Psoas muscle (tissue), 8 donors: ENCODE data around the gene PRPF40B. TPM values are rescaled to one million over a fixed set of nuclear protein-coding genes. Genes with fewer than 3 reads are reported as not detected.
A peak's percentile ranks its signal among the peaks of the same experiment; 100 is the strongest.

Source experiments
- ATAC-seq, 4 donors: fragments of 200-7000 bp; cut with Tn5 transposase; one replicate each; pipeline ENCODE4 v1.9.1; 2020; ENCODE audit warnings: moderate library complexity in 3 of 4, mild to moderate bottlenecking in 2 of 4
- DNase-seq, 2 donors: peaks; one replicate each; pipeline ENCODE4 v3.0.0-alpha.2; 2020
- H3K27ac ChIP-seq: fragments of 200-600 bp; one replicate; pipeline ENCODE4 v1.8.0; 2022
- H3K27me3 ChIP-seq, 3 donors: fragments of 200-600 bp in 1 of 3; one replicate each; pipeline versions ENCODE4 v1.6.1 to v1.8.0; 2013 to 2022; ENCODE audit warnings: low read length in 2 of 3, mild to moderate bottlenecking in 2 of 3, moderate library complexity in 1 of 3; ENCODE audit not compliant: insufficient read depth in 3 of 3
- H3K36me3 ChIP-seq, 2 donors: fragments of 200-600 bp in 1 of 2; one replicate each; pipeline versions ENCODE4 v1.6.1 to v1.8.0; 2013 to 2022; ENCODE audit warnings: low read depth in 1 of 2, mild to moderate bottlenecking in 1 of 2, moderate library complexity in 1 of 2; ENCODE audit not compliant: insufficient read depth in 1 of 2
- H3K4me1 ChIP-seq: fragments of 200-600 bp; one replicate; pipeline ENCODE4 v1.8.0; 2022
- H3K4me3 ChIP-seq: fragments of 200-600 bp; one replicate; pipeline ENCODE4 v1.8.0; 2022; ENCODE audit warnings: mild to moderate bottlenecking
- H3K9me3 ChIP-seq: fragments of 200-600 bp; one replicate; pipeline ENCODE4 v1.8.0; 2022
- CTCF ChIP-seq: fragments of 200-600 bp; IDR thresholded peaks from one replicate; pipeline ENCODE4 v1.8.0; 2022; ENCODE audit warnings: antibody characterized with exemption
- WGBS, 3 donors: extraction: QIAGEN DNeasy Blood & Tissue Kit; methylation state at CpG; one replicate each; pipeline versions ENCODE4 v1.1.6 to v1.1.7; 2013; 5-methylcytosine and 5-hydroxymethylcytosine counted together
- intact Hi-C, 2 donors: fragments of 100-400 bp; cut with DNase I; formaldehyde crosslinking; loops; one replicate each; pipeline versions ENCODE4 v1.11.0 to v1.14.2; 2022
- polyA plus RNA-seq, 3 donors: library from polyadenylated mRNA; stranded (reverse); fragments of 200-250 nt; gene quantifications; one replicate each; pipeline ENCODE4 v1.2.3, GENCODE V29; 2013
- total RNA-seq, 4 donors: library from RNA; stranded (reverse); fragmentation: NEBNext Ultra II Directional in 2 of 4; extraction: Animal tissue kit (Norgen Biotek cat#: 25700) in 2 of 4; gene quantifications; one replicate each; pipeline versions ENCODE4 v1.2.1 to v1.2.4, GENCODE V29; 2021 to 2023
- donor health status: healthy with polysubstance abuse.
- donor health status: DM: no; HTN: no; CAD: no; lungs with moderate emphysema.
- donor health status: Bipolar disorder and iron deficiency.
- donor health status: healthy.
- donor health status: DM: yes; HTN: yes; CAD: no.
- donor health status: DM: no; HTN: no; CAD: no.
- donor health status: DM: no; HTN: no; CAD: no.
- donor health status: DM: yes; HTN: yes; CAD: no.

The PRPF40B gene
- total and polyA plus RNA-seq, 7 donors: 10.1 to 26.1 (median 24.5) TPM

- Histone ChIP-seq H3K27ac (peak overlapping the region; percentile 27), H3K4me1 (no peaks in the 10 kb centered on the region), H3K36me3 (peaks cover 0 to 36% of the 10 kb centered on the region in 2 donors), H3K4me3 (no peak overlapping the region), H3K9me3 (no peaks in the 10 kb centered on the region), H3K27me3 (no peaks in the 10 kb centered on the region)
- DNase-seq (no peak), ATAC-seq (peak in 1 of 4 donors; percentile 37)
- intact Hi-C loops: no loop called here
- 76 to 85% (median 85%) methylated on average over 2 of the region's 2 CpGs for WGBS, 3 donors
- TF ChIP-seq CTCF: no peak
Measured at GRCh38 chr12:49655595-49656236, 32.4 kb downstream of the PRPF40B start.

- no peak for DNase-seq
- Histone ChIP-seq H3K27ac (no peak overlapping the region), H3K4me3 (no peak overlapping the region), H3K4me1 (peaks cover 17% of the 10 kb centered on the region), H3K27me3 (no peaks in the 10 kb centered on the region), H3K36me3 (peaks cover 0 to 25% of the 10 kb centered on the region in 2 donors), H3K9me3 (no peaks in the 10 kb centered on the region)
- ATAC-seq: no peak
- no peak for TF ChIP-seq CTCF
- 96 to 97% (median 96%) methylated on average over 13 of the region's 13 CpGs for WGBS, 3 donors
- intact Hi-C loops: no loop called here
Measured at GRCh38 chr12:49658276-49658675, 34.9 kb downstream of the PRPF40B start.

GRCh38 chr12:49659753-49660152 is 36.4 kb downstream of the PRPF40B start:
- H3K27me3 ChIP-seq: no peaks in the 10 kb centered on the region
- H3K4me3 ChIP-seq: no peak overlapping the region
- ATAC-seq (no peak), DNase-seq (no peak)
- no peak overlapping the region for H3K27ac ChIP-seq
- H3K4me1 ChIP-seq: peaks cover 31% of the 10 kb centered on the region
- no peaks in the 10 kb centered on the region for H3K9me3 ChIP-seq
- WGBS, 3 donors: 62 to 83% (median 75%) methylated on average over 1 of the region's 1 CpG
- TF ChIP-seq CTCF: no peak
- H3K36me3 ChIP-seq: peaks cover 0 to 10% of the 10 kb centered on the region in 2 donors
- intact Hi-C loops: no loop called here

GRCh38 chr12:49661191-49661590 is 37.8 kb downstream of the PRPF40B start:
- ATAC-seq: no peak

More at GRCh38 chr12:49661191-49661590, 37.8 kb downstream of the PRPF40B start:
- 80 to 87% (median 85%) methylated on average over 3 of the region's 3 CpGs for WGBS, 3 donors
- Histone ChIP-seq H3K4me1 (peaks cover 40% of the 10 kb centered on the region), H3K27ac (no peak overlapping the region), H3K36me3 (peaks cover 0 to 10% of the 10 kb centered on the region in 2 donors), H3K4me3 (no peak overlapping the region), H3K27me3 (no peaks in the 10 kb centered on the region), H3K9me3 (no peaks in the 10 kb centered on the region)
- intact Hi-C loops: no loop called here
- no peak for DNase-seq
- no peak for TF ChIP-seq CTCF
